NCI-H1048 (cell line): ENCODE results near the gene DNPEP.
"Not testable (repeated sequence)": the region's sequence is repeated elsewhere in the genome, so short reads cannot be mapped to it uniquely, and the experiment has no call there.

ENCODE experiments used
- DNase-seq: peaks from one replicate; lab custom pipeline; 2025; lab: John Stamatoyannopoulos, UW

DNPEP gene

GRCh38 chr2:219419012-219419324, 31.3 kb upstream of the DNPEP start:
- DNase-seq: no peak

GRCh38 chr2:219418155-219419011, 30.7 kb upstream of the DNPEP start, which contains the start of gene DES:
TSS of gene DES (plus strand) at chr2:219418377. CDS start at chr2:219418463, 86 bp downstream.
- DNase-seq: no peak

GRCh38 chr2:219417374-219417773, 29.7 kb upstream of the DNPEP start:
- no peak for DNase-seq

- DNase-seq: no peak
Measured at GRCh38 chr2:219416938-219417337, 29.2 kb upstream of the DNPEP start.

- no peak for DNase-seq
Measured at GRCh38 chr2:219416235-219416602, 28.5 kb upstream of the DNPEP start.

- DNase-seq: no peak
Measured at GRCh38 chr2:219415580-219416234, 28.0 kb upstream of the DNPEP start.

- no peak for DNase-seq
Measured at GRCh38 chr2:219414857-219415256, 27.1 kb upstream of the DNPEP start.

- no peak for DNase-seq
Measured at GRCh38 chr2:219410390-219410789, 22.7 kb upstream of the DNPEP start.

- no peak for DNase-seq
Measured at GRCh38 chr2:219409619-219410018, 21.9 kb upstream of the DNPEP start.

- DNase-seq: no peak
Measured at GRCh38 chr2:219408631-219409030, 20.9 kb upstream of the DNPEP start.

GRCh38 chr2:219408204-219408603, 20.5 kb upstream of the DNPEP start:
- no peak for DNase-seq

- DNase-seq: not testable (repeated sequence)
Measured at GRCh38 chr2:219407343-219407742, 19.6 kb upstream of the DNPEP start.

- no peak for DNase-seq
Measured at GRCh38 chr2:219406861-219407230, 19.1 kb upstream of the DNPEP start.

GRCh38 chr2:219405958-219406860, 18.5 kb upstream of the DNPEP start:
- no peak for DNase-seq

GRCh38 chr2:219405451-219405850, 17.7 kb upstream of the DNPEP start:
- DNase-seq: no peak

- DNase-seq: no peak
Measured at GRCh38 chr2:219404954-219405353, 17.2 kb upstream of the DNPEP start.

GRCh38 chr2:219404291-219404910, 16.7 kb upstream of the DNPEP start:
- DNase-seq: no peak

- DNase-seq: no peak
Measured at GRCh38 chr2:219403861-219404260, 16.1 kb upstream of the DNPEP start.

GRCh38 chr2:219402665-219403515, 15.2 kb upstream of the DNPEP start:
- peak; percentile 14 for DNase-seq

GRCh38 chr2:219401606-219402005, 13.9 kb upstream of the DNPEP start:
- no peak for DNase-seq

- DNase-seq: no peak
Measured at GRCh38 chr2:219400562-219400961, 12.8 kb upstream of the DNPEP start.
